ENCODE data around the gene ASB15. TPM values are rescaled to one million over a fixed set of nuclear protein-coding genes. Genes with fewer than 3 reads are reported as not detected.

ASB15 gene
- total RNA-seq, 1 donor, result under 0.01 TPM

Other genes starting within 250 kb of the ASB15 start
- under 0.01 TPM for gene IQUB, start 67.2 kb upstream of the ASB15 start, total RNA-seq
- 6.5 TPM for gene NDUFA5, start 44.0 kb upstream of the ASB15 start, total RNA-seq
- not detected for gene LMOD2, start 54.0 kb downstream of the ASB15 start, total RNA-seq
- 5.1 TPM for gene WASL, start 147.2 kb downstream of the ASB15 start, total RNA-seq
- gene HYAL4, start 243.3 kb downstream of the ASB15 start, total RNA-seq, result not detected